Endothelial cell of hepatic sinusoid (primary cell): ENCODE results near the gene SPSB2.
"Not testable (repeated sequence)": the region's sequence is repeated elsewhere in the genome, so short reads cannot be mapped to it uniquely, and the experiment has no call there.

Experiments
- in situ Hi-C: cut with HindIII; loops from 2 replicates; pipeline ENCODE4 v1.10.0; 2017; ENCODE audit warnings: low sequenced_read_pairs

The SPSB2 gene

GRCh38 chr12:6871052-6871957 lies 1.8 kb downstream of the SPSB2 start:
- in situ Hi-C loops, result no loop called here

GRCh38 chr12:6870304-6870703 lies 2.8 kb downstream of the SPSB2 start:
- in situ Hi-C loops, result not testable (repeated sequence)

GRCh38 chr12:6869049-6870021 lies 3.8 kb downstream of the SPSB2 start:
- in situ Hi-C loops, result no loop called here

GRCh38 chr12:6868211-6869048 lies 4.7 kb downstream of the SPSB2 start:
- in situ Hi-C loops, result no loop called here

GRCh38 chr12:6867413-6868210 lies 5.5 kb downstream of the SPSB2 start, which contains the start of gene TPI1:
TSS of gene TPI1 (plus strand) at chr12:6867531. CDS start at chr12:6867567, 36 bp downstream.
- in situ Hi-C loops, result no loop called here

GRCh38 chr12:6866920-6867412 lies 6.1 kb downstream of the SPSB2 start:
- in situ Hi-C loops, result no loop called here

- in situ Hi-C loops, result no loop called here
Measured at GRCh38 chr12:6866163-6866919, 6.8 kb downstream of the SPSB2 start.

- in situ Hi-C loops, result not testable (repeated sequence)
Measured at GRCh38 chr12:6865307-6865706, 7.8 kb downstream of the SPSB2 start.

- in situ Hi-C loops, result no loop called here
Measured at GRCh38 chr12:6863586-6864321, 9.3 kb downstream of the SPSB2 start.

- in situ Hi-C loops, result no loop called here
Measured at GRCh38 chr12:6863033-6863432, 10.1 kb downstream of the SPSB2 start.

- in situ Hi-C loops, result no loop called here
Measured at GRCh38 chr12:6861391-6861790, 11.7 kb downstream of the SPSB2 start.

- in situ Hi-C loops, result no loop called here
Measured at GRCh38 chr12:6860942-6861341, 12.2 kb downstream of the SPSB2 start.

- in situ Hi-C loops, result no loop called here
Measured at GRCh38 chr12:6860116-6860515, 13.0 kb downstream of the SPSB2 start.

- in situ Hi-C loops, result no loop called here
Measured at GRCh38 chr12:6858799-6859198, 14.3 kb downstream of the SPSB2 start.

- in situ Hi-C loops, result no loop called here
Measured at GRCh38 chr12:6855322-6855721, 17.8 kb downstream of the SPSB2 start.

GRCh38 chr12:6854036-6854435 lies 19.1 kb downstream of the SPSB2 start:
- in situ Hi-C loops, result no loop called here

- in situ Hi-C loops, result no loop called here
Measured at GRCh38 chr12:6853626-6854025, 19.5 kb downstream of the SPSB2 start.
